GM21786 (cell line): Measurements from ENCODE around the gene RAMACL.
"Not testable (repeated sequence)": the region's sequence is repeated elsewhere in the genome, so short reads cannot be mapped to it uniquely, and the experiment has no call there.

ENCODE experiments used
- ATAC-seq: cut with Tn5 transposase; IDR thresholded peaks from one replicate; pipeline ENCODE4 v1.9.1; 2021; ENCODE audit not compliant: unreplicated experiment

RAMACL gene

GRCh38 chr6:166558156-166559005 lies 28.1 kb downstream of the RAMACL start:
- ATAC-seq = no peak

GRCh38 chr6:166556863-166557322 lies 29.6 kb downstream of the RAMACL start:
- ATAC-seq = no peak

GRCh38 chr6:166556336-166556735 lies 30.1 kb downstream of the RAMACL start:
- ATAC-seq = no peak

GRCh38 chr6:166555086-166555485 lies 31.4 kb downstream of the RAMACL start:
- no peak for ATAC-seq

GRCh38 chr6:166554316-166554715 lies 32.2 kb downstream of the RAMACL start:
- ATAC-seq = no peak

GRCh38 chr6:166553563-166554271 lies 32.8 kb downstream of the RAMACL start:
- ATAC-seq = no peak

- no peak for ATAC-seq
Measured at GRCh38 chr6:166552600-166552999, 33.9 kb downstream of the RAMACL start.

- ATAC-seq = no peak
Measured at GRCh38 chr6:166551754-166552495, 34.6 kb downstream of the RAMACL start.

GRCh38 chr6:166546653-166547052 lies 39.8 kb downstream of the RAMACL start:
- no peak for ATAC-seq

GRCh38 chr6:166545156-166546034 lies 41.1 kb downstream of the RAMACL start:
- no peak for ATAC-seq

- ATAC-seq = no peak
Measured at GRCh38 chr6:166544296-166544605, 42.2 kb downstream of the RAMACL start.

- no peak for ATAC-seq
Measured at GRCh38 chr6:166543603-166544295, 42.7 kb downstream of the RAMACL start.

- ATAC-seq = no peak
Measured at GRCh38 chr6:166542580-166542912, 43.9 kb downstream of the RAMACL start.

- ATAC-seq = no peak
Measured at GRCh38 chr6:166541876-166542579, 44.5 kb downstream of the RAMACL start.

GRCh38 chr6:166541366-166541765 lies 45.1 kb downstream of the RAMACL start:
- ATAC-seq = peak; percentile 30

- peak; percentile 90 for ATAC-seq
Measured at GRCh38 chr6:166540631-166541331, 45.7 kb downstream of the RAMACL start.

- ATAC-seq = no peak
Measured at GRCh38 chr6:166539543-166539942, 46.9 kb downstream of the RAMACL start.

GRCh38 chr6:166539011-166539385 lies 47.5 kb downstream of the RAMACL start:
- ATAC-seq = not testable (repeated sequence)
